Measurements from ENCODE around the gene COPRS. TPM values are rescaled to one million over a fixed set of nuclear protein-coding genes. Genes with fewer than 3 reads are reported as not detected.
A peak's percentile ranks its signal among the peaks of the same experiment; 100 is the strongest.

Gene COPRS
- total RNA-seq, result 10 to 100 TPM; 21.8 to 37.6 TPM

- Mint-ChIP-seq H3K9me3 (no peaks in the 10 kb centered on the region), H3K27ac (peak within 1 kb of the TSS in 1 of 2 donors; percentile 49), H3K4me3 (peak within 1 kb of the TSS; percentile 80), H3K4me1 (ENCODE audit: low read depth in 2 of 2) (peaks cover 20 to 23% of the 10 kb centered on the region in 2 donors), H3K36me3 (peaks cover 6% of the 10 kb centered on the region), H3K27me3 (no peaks in the 10 kb centered on the region)
- DNase-seq (ENCODE audit: low spot score) (peak; percentile 89), ATAC-seq (peak; percentile 96 to 97)
Measured at GRCh38 chr17:31858642-31859486, at the start of gene COPRS. COPRS (minus strand) TSS chr17:31859244; CDS start chr17:31859199, 45 bp downstream.

GRCh38 chr17:31908386-31908785 is 49.3 kb upstream of the COPRS start:
- Mint-ChIP-seq H3K36me3 (no peaks in the 10 kb centered on the region), H3K27ac (no peak overlapping the region)

GRCh38 chr17:31907342-31907962 is 48.4 kb upstream of the COPRS start:
- DNase-seq (ENCODE audit: low spot score) (no peak), ATAC-seq (no peak)
- H3K4me1 Mint-ChIP-seq (ENCODE audit: low read depth in 2 of 2), result peaks cover 0 to 2% of the 10 kb centered on the region in 2 donors
- H3K27me3 Mint-ChIP-seq, result peaks cover 21 to 35% of the 10 kb centered on the region in 2 donors
- no peak overlapping the region for H3K4me3 Mint-ChIP-seq
- H3K36me3 Mint-ChIP-seq, result no peaks in the 10 kb centered on the region
- H3K27ac Mint-ChIP-seq, result no peak overlapping the region
- H3K9me3 Mint-ChIP-seq, result no peaks in the 10 kb centered on the region

More at GRCh38 chr17:31908386-31908785, 49.3 kb upstream of the COPRS start:
- peaks cover 21 to 36% of the 10 kb centered on the region in 2 donors for H3K27me3 Mint-ChIP-seq
- ATAC-seq (no peak), DNase-seq (ENCODE audit: low spot score) (no peak)
- no peak overlapping the region for H3K4me3 Mint-ChIP-seq
- no peaks in the 10 kb centered on the region for H3K9me3 Mint-ChIP-seq
- H3K4me1 Mint-ChIP-seq (ENCODE audit: low read depth in 2 of 2), result peaks cover 0 to 2% of the 10 kb centered on the region in 2 donors

- Mint-ChIP-seq H3K4me1 (ENCODE audit: low read depth in 2 of 2) (no peaks in the 10 kb centered on the region), H3K36me3 (no peaks in the 10 kb centered on the region), H3K4me3 (no peak overlapping the region), H3K27me3 (peaks cover 5 to 11% of the 10 kb centered on the region in 2 donors), H3K27ac (no peak overlapping the region), H3K9me3 (no peaks in the 10 kb centered on the region)
- no peak for DNase-seq (ENCODE audit: low spot score)
- no peak for ATAC-seq
Measured at GRCh38 chr17:31903401-31903800, 44.4 kb upstream of the COPRS start.

GRCh38 chr17:31902693-31903092 is 43.6 kb upstream of the COPRS start:
- H3K27ac Mint-ChIP-seq, result no peak overlapping the region
- peak overlapping the region; percentile 22 for H3K4me3 Mint-ChIP-seq
- peaks cover 5 to 11% of the 10 kb centered on the region in 2 donors for H3K27me3 Mint-ChIP-seq
- ATAC-seq (no peak), DNase-seq (ENCODE audit: low spot score) (no peak)
- H3K9me3 Mint-ChIP-seq, result no peaks in the 10 kb centered on the region
- H3K36me3 Mint-ChIP-seq, result peaks cover 3% of the 10 kb centered on the region
- peaks cover 3% of the 10 kb centered on the region in 2 donors for H3K4me1 Mint-ChIP-seq (ENCODE audit: low read depth in 2 of 2)

GRCh38 chr17:31900877-31901276 is 41.8 kb upstream of the COPRS start:
- Mint-ChIP-seq H3K4me1 (ENCODE audit: low read depth in 2 of 2) (peaks cover 4 to 5% of the 10 kb centered on the region in 2 donors), H3K27ac (no peak overlapping the region), H3K9me3 (no peaks in the 10 kb centered on the region), H3K27me3 (no peaks in the 10 kb centered on the region), H3K36me3 (peaks cover 5% of the 10 kb centered on the region), H3K4me3 (no peak overlapping the region)
- ATAC-seq (no peak), DNase-seq (ENCODE audit: low spot score) (no peak)

- Mint-ChIP-seq H3K4me3 (no peak overlapping the region), H3K27ac (no peak overlapping the region), H3K9me3 (no peaks in the 10 kb centered on the region), H3K4me1 (ENCODE audit: low read depth in 2 of 2) (peaks cover 0 to 2% of the 10 kb centered on the region in 2 donors), H3K36me3 (peaks cover 12% of the 10 kb centered on the region), H3K27me3 (no peaks in the 10 kb centered on the region)
- no peak for DNase-seq (ENCODE audit: low spot score)
- no peak for ATAC-seq
Measured at GRCh38 chr17:31888124-31888523, 29.1 kb upstream of the COPRS start.

- H3K9me3 Mint-ChIP-seq, result no peaks in the 10 kb centered on the region
- H3K27me3 Mint-ChIP-seq, result no peaks in the 10 kb centered on the region
- H3K36me3 Mint-ChIP-seq, result peaks cover 16% of the 10 kb centered on the region
- no peak for ATAC-seq
- peaks cover 0 to 5% of the 10 kb centered on the region in 2 donors for H3K4me1 Mint-ChIP-seq (ENCODE audit: low read depth in 2 of 2)
- no peak overlapping the region for H3K27ac Mint-ChIP-seq
- DNase-seq (ENCODE audit: low spot score), result no peak
- no peak overlapping the region for H3K4me3 Mint-ChIP-seq
Measured at GRCh38 chr17:31882571-31882970, 23.5 kb upstream of the COPRS start.

DNA sequence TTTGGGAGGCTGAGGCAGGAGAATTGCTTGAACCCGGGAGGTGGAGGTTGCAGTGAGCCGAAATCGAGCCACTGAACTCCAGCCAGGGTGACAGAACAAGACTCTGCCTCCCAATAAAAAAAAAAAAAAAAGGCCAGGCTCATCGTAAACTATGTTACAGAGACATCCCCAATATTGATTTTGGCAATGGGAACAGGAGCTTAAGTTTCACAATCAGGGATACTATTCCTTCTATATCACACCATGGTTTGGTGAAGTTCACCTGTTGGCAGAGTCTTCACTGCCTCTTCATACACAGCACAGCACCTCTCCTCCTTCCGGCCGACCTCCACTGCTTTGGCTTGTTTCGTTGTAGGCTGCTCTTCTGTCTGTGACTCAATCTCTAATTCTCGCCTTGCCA is 21.3 kb upstream of the COPRS start:
- H3K27ac Mint-ChIP-seq, result no peak overlapping the region
- H3K4me1 Mint-ChIP-seq (ENCODE audit: low read depth in 2 of 2), result peaks cover 0 to 5% of the 10 kb centered on the region in 2 donors
- H3K4me3 Mint-ChIP-seq, result no peak overlapping the region
- ATAC-seq (no peak), DNase-seq (ENCODE audit: low spot score) (no peak)
- H3K9me3 Mint-ChIP-seq, result no peaks in the 10 kb centered on the region
- H3K27me3 Mint-ChIP-seq, result no peaks in the 10 kb centered on the region
- H3K36me3 Mint-ChIP-seq, result peaks cover 16% of the 10 kb centered on the region

- peak overlapping the region; percentile 32 to 47 for H3K27ac Mint-ChIP-seq
- ATAC-seq, result no peak
- no peak overlapping the region for H3K4me3 Mint-ChIP-seq
- H3K9me3 Mint-ChIP-seq, result no peaks in the 10 kb centered on the region
- DNase-seq (ENCODE audit: low spot score), result no peak
- peaks cover 16% of the 10 kb centered on the region for H3K36me3 Mint-ChIP-seq
- peaks cover 0 to 5% of the 10 kb centered on the region in 2 donors for H3K4me1 Mint-ChIP-seq (ENCODE audit: low read depth in 2 of 2)
- H3K27me3 Mint-ChIP-seq, result no peaks in the 10 kb centered on the region
Measured at GRCh38 chr17:31878703-31879073, 19.6 kb upstream of the COPRS start.

DNA sequence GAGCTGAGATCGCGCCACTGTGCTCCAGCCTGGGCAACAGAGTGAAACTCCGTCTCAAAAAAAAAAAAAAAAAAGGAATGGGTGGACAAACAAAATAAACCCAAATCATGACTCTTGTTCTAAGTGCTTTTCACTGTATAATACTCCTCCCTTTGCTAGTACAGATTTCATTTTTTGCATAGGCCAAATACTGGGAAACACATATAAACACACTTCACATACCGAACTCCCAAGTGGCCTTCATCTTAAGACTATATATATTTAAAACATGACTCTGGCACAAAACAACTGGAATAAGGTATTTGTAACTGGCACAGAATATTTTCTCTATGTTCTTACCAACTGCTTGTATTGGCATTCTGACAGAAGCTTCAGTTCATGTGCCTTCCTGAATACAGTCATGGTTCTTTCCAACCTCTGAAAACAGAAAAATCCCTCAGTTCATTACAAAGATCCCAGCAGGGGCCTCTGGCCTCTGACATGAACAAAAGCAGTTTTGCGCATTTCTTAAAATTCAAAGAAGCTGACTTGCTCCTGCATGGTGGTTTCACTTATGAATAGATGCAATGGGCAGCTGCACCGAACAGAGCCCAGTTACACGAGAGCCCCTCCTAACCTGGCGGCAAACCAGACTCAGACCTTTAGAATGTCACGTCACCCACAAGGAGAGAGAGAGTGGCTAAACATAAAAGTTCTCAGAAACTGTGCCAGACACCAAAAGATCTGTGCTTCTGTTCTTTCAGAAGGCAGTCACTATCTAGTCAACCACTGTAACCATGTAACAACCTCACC is 19.1 kb upstream of the COPRS start:
- H3K27me3 Mint-ChIP-seq, result no peaks in the 10 kb centered on the region

DNA sequence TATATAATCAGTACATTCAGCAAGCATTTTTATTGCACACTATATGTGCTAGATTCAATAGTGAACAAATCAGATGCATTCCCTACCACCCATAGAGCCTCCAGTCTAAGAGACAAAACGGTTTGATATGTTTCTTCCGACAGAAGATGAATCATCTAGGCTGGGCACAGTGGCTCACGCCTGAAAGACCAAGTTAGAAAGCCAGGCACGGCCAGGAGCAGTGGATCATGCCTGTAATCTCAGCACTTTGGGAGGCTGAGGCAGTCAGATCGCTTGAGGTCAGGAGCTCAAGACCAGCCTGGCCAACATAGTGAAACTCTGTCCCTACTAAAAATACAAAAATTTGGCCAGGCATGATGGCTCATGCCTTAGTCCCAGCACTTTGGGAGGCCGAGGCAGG is 18.3 kb upstream of the COPRS start:
- no peaks in the 10 kb centered on the region for H3K9me3 Mint-ChIP-seq

More for the DNA sequence above, 19.1 kb upstream of the COPRS start:
- no peak for DNase-seq (ENCODE audit: low spot score)
- Mint-ChIP-seq H3K4me3 (no peak overlapping the region), H3K9me3 (no peaks in the 10 kb centered on the region), H3K27ac (peak overlapping the region; percentile 32 to 47), H3K4me1 (ENCODE audit: low read depth in 2 of 2) (peaks cover 0 to 5% of the 10 kb centered on the region in 2 donors), H3K36me3 (peaks cover 16% of the 10 kb centered on the region)
- ATAC-seq, result no peak

DNA sequence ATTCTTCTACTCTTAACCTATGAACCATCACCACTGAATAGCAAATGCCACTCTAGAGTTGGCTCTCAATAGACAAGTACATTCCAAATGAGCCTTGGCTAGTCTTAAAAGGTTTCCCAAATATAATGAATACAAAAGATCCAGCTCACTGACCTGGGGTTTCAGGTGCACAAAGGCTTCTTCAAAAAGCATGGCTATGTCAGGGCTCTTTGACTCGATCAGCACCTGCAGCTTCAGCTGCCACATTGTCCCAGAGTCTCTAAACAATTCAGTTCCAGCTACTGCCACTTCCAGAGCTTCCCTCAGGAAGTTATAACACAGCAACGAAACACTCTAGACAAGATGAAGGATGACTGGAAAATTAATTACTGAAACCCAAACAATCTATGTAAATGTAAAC is 16.0 kb upstream of the COPRS start:
- Mint-ChIP-seq H3K27me3 (no peaks in the 10 kb centered on the region), H3K9me3 (no peaks in the 10 kb centered on the region), H3K4me3 (no peak overlapping the region), H3K27ac (no peak overlapping the region), H3K4me1 (ENCODE audit: low read depth in 2 of 2) (peaks cover 0 to 5% of the 10 kb centered on the region in 2 donors), H3K36me3 (peaks cover 15% of the 10 kb centered on the region)
- ATAC-seq (no peak), DNase-seq (ENCODE audit: low spot score) (no peak)

More for the DNA sequence above, 18.3 kb upstream of the COPRS start:
- Mint-ChIP-seq H3K4me1 (ENCODE audit: low read depth in 2 of 2) (peaks cover 0 to 5% of the 10 kb centered on the region in 2 donors), H3K4me3 (no peak overlapping the region), H3K36me3 (peaks cover 20% of the 10 kb centered on the region), H3K27ac (no peak overlapping the region), H3K27me3 (no peaks in the 10 kb centered on the region)
- DNase-seq (ENCODE audit: low spot score) (no peak), ATAC-seq (no peak)
